Suprapubic skin (tissue), 4 donors: ENCODE measurements around the gene PUS1. TPM values are rescaled to one million over a fixed set of nuclear protein-coding genes. Genes with fewer than 3 reads are reported as not detected.

Experiments used
- DNase-seq, 2 donors: peaks; one replicate each; pipeline ENCODE4 v3.0.0-alpha.2; 2019; ENCODE audit warnings: low spot score in 2 of 2
- H3K27ac ChIP-seq: fragments of 200-600 bp; sonication (generic); one replicate; pipeline ENCODE4 v1.5.1; 2019
- H3K27me3 ChIP-seq: fragments of 200-600 bp; sonication (generic); one replicate; pipeline ENCODE4 v1.5.1; 2019
- H3K36me3 ChIP-seq: fragments of 200-600 bp; sonication (generic); one replicate; pipeline ENCODE4 v1.5.1; 2019
- H3K4me1 ChIP-seq: fragments of 200-600 bp; sonication (generic); one replicate; pipeline ENCODE4 v1.5.1; 2019
- H3K4me3 ChIP-seq: fragments of 200-600 bp; sonication (generic); one replicate; pipeline ENCODE4 v1.5.1; 2019; ENCODE audit warnings: mild to moderate bottlenecking
- H3K9me3 ChIP-seq: fragments of 200-600 bp; sonication (generic); one replicate; pipeline ENCODE4 v1.5.1; 2019
- CTCF ChIP-seq, 2 donors: fragments of 200-600 bp in 1 of 2; fragments of 450-650 bp in 1 of 2; sonication (generic) in 1 of 2; IDR thresholded peaks; one replicate each; pipeline ENCODE4 v1.5.1; 2016 to 2019; ENCODE audit warnings: antibody characterized with exemption in 2 of 2, mild to moderate bottlenecking in 1 of 2, moderate library complexity in 1 of 2
- EP300 ChIP-seq: sonication (generic); formaldehyde crosslinking; IDR thresholded peaks from one replicate; pipeline ENCODE4 v1.6.1; 2017; ENCODE audit warnings: antibody characterized with exemption
- POLR2A ChIP-seq, 2 donors: fragments of 450-650 bp; IDR thresholded peaks; one replicate each; pipeline ENCODE4 v1.6.1; 2017; ENCODE audit warnings: antibody characterized with exemption in 2 of 2, mild to moderate bottlenecking in 2 of 2, moderate library complexity in 2 of 2
- POLR2AphosphoS5 ChIP-seq, 3 donors: sonication (generic); formaldehyde crosslinking; IDR thresholded peaks; one replicate each; pipeline ENCODE4 v1.6.1; 2017; ENCODE audit warnings: antibody characterized with exemption in 3 of 3
- WGBS: methylation state at CpG from one replicate; pipeline ENCODE4 v1.1.5; 2018; 5-methylcytosine and 5-hydroxymethylcytosine counted together
- total RNA-seq, 4 donors: library from RNA; depleted of rRNA; stranded (reverse); fragments of >200 nt; gene quantifications; one replicate each; pipeline ENCODE4 v1.1.0, GENCODE V29; 2016

The PUS1 gene
- total RNA-seq, 4 donors from 2014 or later = 16.3 to 24.4 (median 21.8) TPM

DNA sequence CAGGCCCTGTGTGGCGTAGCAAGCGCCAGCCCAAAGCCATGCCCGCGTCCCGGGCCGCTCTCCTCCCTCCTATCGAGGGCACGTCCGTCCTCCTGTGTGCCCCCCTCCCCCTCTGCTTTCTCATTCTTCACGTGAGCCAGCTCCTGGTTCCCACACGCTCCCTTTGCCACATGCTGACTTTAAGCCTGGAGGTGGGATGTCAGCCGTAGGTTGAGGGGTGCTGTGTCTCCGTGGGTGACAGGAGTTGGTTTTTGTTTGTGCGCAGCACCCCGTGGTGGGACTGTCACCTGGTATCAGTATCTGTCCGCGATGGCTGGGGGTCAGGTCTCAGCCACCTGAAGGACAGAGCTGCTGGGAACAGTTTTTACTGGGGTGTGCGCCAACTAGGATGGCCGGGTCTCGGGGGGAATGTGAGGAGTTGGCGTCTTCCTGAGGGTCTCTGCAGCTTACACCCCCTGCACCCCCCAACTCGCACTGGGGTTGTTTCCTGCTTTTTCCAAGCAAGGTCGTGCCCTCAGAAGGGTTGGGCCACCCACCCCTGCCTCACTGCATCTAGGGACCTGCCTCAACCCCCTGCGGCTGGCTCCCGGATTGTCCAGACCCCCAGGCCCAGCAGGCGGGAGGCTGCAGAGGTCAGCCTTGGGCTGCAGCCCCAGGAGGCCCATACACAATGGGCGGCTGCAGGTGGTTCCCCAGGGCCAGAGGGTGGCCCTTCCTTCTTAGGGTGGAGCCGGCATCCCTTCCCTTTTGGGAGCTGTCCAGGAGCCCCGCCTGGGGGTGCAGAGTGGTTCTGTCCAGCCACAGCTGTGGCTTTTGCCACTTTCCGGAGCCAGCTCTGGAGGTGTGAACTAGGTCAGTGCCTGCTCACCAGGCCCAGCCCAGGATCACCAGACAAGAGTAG lies 27.4 kb upstream of the PUS1 start:
- H3K27ac ChIP-seq = no peak overlapping the region
- H3K9me3 ChIP-seq = no peaks in the 10 kb centered on the region
- peaks cover 67% of the 10 kb centered on the region for H3K4me1 ChIP-seq
- peak in 1 of 2 donors; percentile 71 for DNase-seq
- no peaks in the 10 kb centered on the region for H3K27me3 ChIP-seq
- TF ChIP-seq POLR2A (IDR thresholded peaks at IDR 0.05) (no peak), POLR2AphosphoS5 (IDR thresholded peaks at IDR 0.05) (no peak), CTCF (IDR thresholded peaks at IDR 0.05) (no peak), EP300 (no peak)
- H3K4me3 ChIP-seq = peak overlapping the region; percentile 1
- peaks cover 21% of the 10 kb centered on the region for H3K36me3 ChIP-seq
- 62% methylated on average over 26 of the region's 30 CpGs for WGBS

DNA sequence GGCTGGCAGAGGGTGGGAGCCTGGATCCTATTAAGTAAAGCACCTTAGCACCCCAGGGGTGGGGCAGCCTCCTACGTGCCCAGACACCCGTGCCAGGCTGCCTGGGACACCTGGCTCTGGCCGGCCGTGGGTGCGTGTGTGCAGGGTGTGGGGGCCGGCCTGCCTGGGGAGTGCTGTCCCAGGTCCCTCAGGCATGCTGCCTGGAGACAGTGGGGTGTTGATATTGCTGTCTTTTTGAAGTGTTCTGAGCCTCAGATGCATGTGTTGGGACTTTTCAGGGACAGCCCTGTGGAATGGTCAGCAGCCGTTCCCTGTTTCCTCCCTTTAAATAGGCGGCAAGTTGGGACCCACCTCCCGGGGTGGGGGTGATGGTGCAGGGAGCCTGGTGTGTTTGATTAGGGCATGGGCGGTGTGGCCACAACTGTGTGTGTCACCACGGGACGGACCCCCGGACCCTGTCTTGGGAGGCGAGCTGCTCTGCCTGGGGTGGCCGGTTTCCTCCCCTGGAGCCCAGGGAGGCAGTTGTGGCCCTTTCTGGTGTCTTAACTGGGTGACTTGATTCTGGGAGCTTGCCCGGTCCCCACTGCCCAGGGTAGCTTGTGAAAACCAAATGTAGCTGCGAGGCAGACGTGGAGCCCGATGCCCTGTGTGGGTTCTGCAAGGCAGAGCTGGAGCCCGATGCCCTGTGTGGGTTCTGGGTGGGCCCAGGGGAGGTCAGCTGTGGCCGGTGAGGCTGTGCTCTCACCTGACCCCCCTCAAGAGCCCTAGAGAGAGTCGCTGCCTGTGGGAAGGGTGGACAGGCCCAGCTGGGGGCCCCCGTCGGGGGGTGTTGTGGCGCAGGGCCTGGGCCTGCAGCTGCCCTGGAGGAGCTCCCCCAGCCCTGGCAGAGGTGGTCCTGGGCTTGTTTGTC lies 26.5 kb upstream of the PUS1 start:
- Histone ChIP-seq H3K4me3 (peak overlapping the region; percentile 1), H3K9me3 (no peaks in the 10 kb centered on the region), H3K27ac (no peak overlapping the region), H3K36me3 (peaks cover 24% of the 10 kb centered on the region), H3K4me1 (peaks cover 58% of the 10 kb centered on the region), H3K27me3 (no peaks in the 10 kb centered on the region)
- DNase-seq = peak in 1 of 2 donors; percentile 59
- TF ChIP-seq EP300 (no peak), POLR2A (IDR thresholded peaks at IDR 0.05) (no peak), CTCF (IDR thresholded peaks at IDR 0.05) (no peak), POLR2AphosphoS5 (IDR thresholded peaks at IDR 0.05) (no peak)
- 77% methylated on average over 14 of the region's 25 CpGs for WGBS

DNA sequence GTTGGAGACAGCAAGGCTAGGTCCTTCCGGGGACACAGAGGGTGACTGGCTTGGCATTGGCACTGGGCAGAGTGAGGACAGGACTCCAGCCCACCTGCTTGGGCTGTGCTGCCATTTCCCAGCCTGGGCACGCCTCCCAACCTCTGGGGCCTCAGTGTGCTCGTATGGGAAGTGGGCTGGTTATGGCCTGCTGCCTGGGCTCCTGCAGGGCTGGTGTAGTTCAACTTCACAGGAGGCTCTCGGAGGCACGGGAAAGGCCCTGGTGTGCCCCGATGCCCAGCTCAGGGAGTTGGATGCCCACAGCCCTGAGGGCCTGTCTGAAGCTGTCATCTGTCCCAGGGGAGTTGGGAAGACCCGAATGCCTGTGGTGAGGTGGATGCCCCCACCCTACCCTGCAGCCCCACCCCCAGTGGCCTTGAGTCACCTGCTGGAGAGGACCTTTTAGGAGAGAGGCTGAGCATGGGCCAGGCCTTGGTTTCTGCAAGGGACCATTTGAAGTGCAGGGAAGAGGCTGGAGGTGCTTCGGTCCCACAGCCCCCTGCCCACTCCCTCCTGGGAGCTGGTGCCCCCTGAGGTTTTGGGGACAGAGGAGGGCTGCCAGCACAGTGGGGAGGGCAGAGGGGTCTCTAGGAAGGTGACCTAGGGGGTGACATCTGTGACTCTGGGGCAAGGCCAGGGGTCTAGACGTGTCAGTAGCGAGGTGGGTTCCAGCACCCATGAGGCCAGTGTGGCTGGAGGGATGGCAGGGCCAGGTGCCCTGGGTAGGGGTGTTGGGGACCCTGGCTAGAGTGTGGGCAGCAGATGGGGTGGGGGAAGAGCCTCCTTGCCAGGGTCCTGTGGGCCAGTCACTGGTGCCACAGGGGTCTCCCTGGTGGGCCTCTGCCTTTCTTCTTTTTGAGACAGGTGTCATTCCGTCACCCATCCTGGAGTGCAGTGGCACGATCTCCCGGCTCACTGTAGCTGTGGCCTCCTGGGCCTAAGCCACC lies 25.5 kb upstream of the PUS1 start:
- H3K9me3 ChIP-seq = no peaks in the 10 kb centered on the region
- H3K27ac ChIP-seq = no peak overlapping the region
- WGBS = 82% methylated on average over 10 of the region's 13 CpGs
- no peak for TF ChIP-seq EP300
- peaks cover 53% of the 10 kb centered on the region for H3K4me1 ChIP-seq
- no peaks in the 10 kb centered on the region for H3K27me3 ChIP-seq
- H3K36me3 ChIP-seq = peaks cover 29% of the 10 kb centered on the region
- peak in 1 of 2 donors; percentile 56 for DNase-seq
- H3K4me3 ChIP-seq = no peak overlapping the region

- H3K9me3 ChIP-seq = no peaks in the 10 kb centered on the region
- no peaks in the 10 kb centered on the region for H3K27me3 ChIP-seq
- H3K4me1 ChIP-seq = peaks cover 53% of the 10 kb centered on the region
- H3K4me3 ChIP-seq = no peak overlapping the region
- H3K27ac ChIP-seq = no peak overlapping the region
- peaks cover 33% of the 10 kb centered on the region for H3K36me3 ChIP-seq
- 100% methylated on average over 3 of the region's 5 CpGs for WGBS
- TF ChIP-seq CTCF (IDR thresholded peaks at IDR 0.05) (no peak), POLR2AphosphoS5 (IDR thresholded peaks at IDR 0.05) (no peak), POLR2A (IDR thresholded peaks at IDR 0.05) (no peak), EP300 (no peak)
- DNase-seq = peak in 1 of 2 donors; percentile 56
These were observed 24.7 kb upstream of the PUS1 start for GRCh38 chr12:131904346-131904745.

DNA sequence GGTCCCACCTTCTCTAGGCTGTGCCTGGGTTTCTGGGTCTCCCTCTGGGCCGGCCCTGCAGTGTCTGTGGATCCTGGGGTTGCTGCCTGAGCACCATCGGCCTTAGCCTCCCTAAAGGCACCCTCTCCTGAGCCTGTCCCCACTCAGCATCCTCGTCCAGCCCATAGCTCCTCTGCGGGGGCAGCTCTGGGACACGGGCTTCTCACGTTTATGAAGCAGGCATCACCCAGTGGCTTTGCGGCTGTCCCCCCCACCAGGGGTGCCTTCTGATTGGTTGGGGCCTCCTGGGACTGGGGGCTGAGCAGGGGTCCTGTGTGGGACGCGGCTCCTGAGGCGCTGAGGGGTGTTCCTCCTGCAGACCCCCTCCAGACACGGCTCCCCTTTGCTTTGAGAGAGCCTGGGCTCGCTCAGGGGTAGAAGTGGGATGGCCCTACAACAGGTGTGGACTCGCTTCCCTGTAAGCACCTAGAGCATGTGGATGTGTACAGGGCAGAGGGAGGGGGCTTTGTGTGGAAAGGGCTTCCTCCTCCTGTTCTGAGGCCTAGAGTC lies 23.9 kb upstream of the PUS1 start:
- Histone ChIP-seq H3K4me3 (no peak overlapping the region), H3K4me1 (peaks cover 45% of the 10 kb centered on the region), H3K27me3 (no peaks in the 10 kb centered on the region), H3K27ac (no peak overlapping the region), H3K36me3 (peaks cover 37% of the 10 kb centered on the region), H3K9me3 (no peaks in the 10 kb centered on the region)
- WGBS = 85% methylated on average over 4 of the region's 13 CpGs
- DNase-seq = peak in 1 of 2 donors; percentile 57
- TF ChIP-seq EP300 = no peak
